HepG2 (cell line): ENCODE data around the gene CACNG1. TPM values are rescaled to one million over a fixed set of nuclear protein-coding genes. Genes with fewer than 3 reads are reported as not detected.

Experiments
- ATAC-seq: fragments of 200-7000 bp; cut with Tn5 transposase; 3 replicates; pipeline ENCODE4 v1.9.1; 2020; ENCODE audit warnings: mild to moderate bottlenecking, moderate library complexity
- BruUV-seq: library from RNA; stranded (reverse); fragments of 400-500 nt; replicated peaks from 2 replicates; lab custom pipeline; 2021; lab: Mats Ljungman, UMichigan
- CTCF ChIA-PET: fragments of 300-600 bp; formaldehyde crosslinking; extraction: SDS; loops from one replicate; lab custom pipeline; 2021; ENCODE audit warnings: low total read pairs, inconsistent platforms, low intra/inter-chr PET ratio; lab: Yijun Ruan, JAX
- POLR2A ChIA-PET: fragments of 350-600 bp; sonication (Branson Sonifier 250); formaldehyde crosslinking; loops from one replicate; lab custom pipeline; 2020; ENCODE audit warnings: antibody characterized with exemption, inconsistent platforms; lab: Yijun Ruan, JAX
- DNase-seq: peaks from one replicate; pipeline ENCODE4 v3.0.0-alpha.2; 2015; ENCODE audit warnings: low spot score
- FAIRE-seq: peaks from 3 replicates; lab custom pipeline; 2011; peaks lifted over from hg19 to GRCh38; lab: Jason Lieb, UNC
- H2AFZ ChIP-seq: one replicate; pipeline ENCODE4 v1.6.1; 2011; ENCODE audit warnings: low read length, inconsistent platforms
- H3K27ac ChIP-seq: fragments of 300-600 bp; 3 replicates; pipeline ENCODE4 v1.8.0; 2011; ENCODE audit warnings: mixed run types, mild to moderate bottlenecking, mixed read lengths, low read length, inconsistent platforms; ENCODE audit not compliant: insufficient read depth; ENCODE audit errors: extremely low read length
- H3K27me3 ChIP-seq, 2 experiments: fragments of 200-600 bp in 1 of 2; 2 replicates in 1 of 2; 3 replicates in 1 of 2; pipeline versions ENCODE4 v1.6.0 to v1.8.0; 2011; ENCODE audit warnings: low read length in 2 of 2, mild to moderate bottlenecking in 2 of 2, moderate library complexity in 2 of 2, inconsistent platforms in 1 of 2; ENCODE audit not compliant: insufficient read depth in 2 of 2, control insufficient read depth in 1 of 2
- H3K36me3 ChIP-seq, 2 experiments: fragments of 200-600 bp in 1 of 2; replicated peaks in 1 of 2; 2 replicates in 1 of 2; 3 replicates in 1 of 2; pipeline versions ENCODE4 v1.5.1 to v1.8.0; 2011; ENCODE audit warnings: low read length in 2 of 2, inconsistent platforms in 1 of 2; ENCODE audit not compliant: insufficient read depth in 2 of 2, control insufficient read depth in 1 of 2
- H3K4me1 ChIP-seq: 2 replicates; pipeline ENCODE4 v1.5.1; 2012; ENCODE audit warnings: low read length, inconsistent platforms; ENCODE audit not compliant: insufficient read depth
- H3K4me2 ChIP-seq: 2 replicates; pipeline ENCODE4 v1.6.0; 2011; ENCODE audit warnings: low read depth, low read length, inconsistent platforms
- H3K4me3 ChIP-seq, 3 experiments: fragments of 200-600 bp in 1 of 3; sonication (generic), shearing (Covaris generic) in 1 of 3; replicated peaks in 1 of 3; 2 replicates each; pipeline ENCODE4 v1.5.1; 2011 to 2016; ENCODE audit warnings: low read length in 3 of 3, inconsistent platforms in 2 of 3, low read depth in 2 of 3, mild to moderate bottlenecking in 2 of 3, control low read depth in 1 of 3, mixed read lengths in 1 of 3; ENCODE audit not compliant: insufficient read depth in 1 of 3
- H3K79me2 ChIP-seq: one replicate; pipeline ENCODE4 v1.6.1; 2011; ENCODE audit warnings: low read length, inconsistent platforms; ENCODE audit not compliant: insufficient read depth
- H3K9ac ChIP-seq: 2 replicates; pipeline ENCODE4 v1.6.0; 2011; ENCODE audit warnings: mild to moderate bottlenecking, low read depth, low read length, inconsistent platforms; ENCODE audit not compliant: insufficient read depth
- H3K9me3 ChIP-seq: 2 replicates; pipeline ENCODE4 v1.5.1; 2012; ENCODE audit warnings: mild to moderate bottlenecking, low read length
- H4K20me1 ChIP-seq: 2 replicates; pipeline ENCODE4 v1.6.0; 2011; ENCODE audit warnings: inconsistent platforms, mild to moderate bottlenecking, low read length, moderate library complexity; ENCODE audit not compliant: insufficient read depth
- ATF7 ChIP-seq, 2 experiments: fragments of 450-650 bp in 1 of 2; sonication (generic) in 1 of 2; formaldehyde crosslinking in 1 of 2; IDR thresholded peaks; 2 replicates each; pipeline versions ENCODE4 v1.4.0 to v1.6.1; 2016 to 2020; ENCODE audit warnings: antibody characterized with exemption in 1 of 2, mild to moderate bottlenecking in 1 of 2, missing genetic modification reagents in 1 of 2
- BCL6 ChIP-seq: IDR thresholded peaks from 2 replicates; pipeline ENCODE4 v1.6.1; 2016; ENCODE audit warnings: missing genetic modification reagents, missing compliant biosample characterization
- BRD4 ChIP-seq: sonication (generic); formaldehyde crosslinking; IDR thresholded peaks from 2 replicates; pipeline ENCODE4 v1.4.0; 2020; ENCODE audit warnings: missing genetic modification reagents
- CEBPB ChIP-seq: IDR thresholded peaks from 2 replicates; pipeline ENCODE4 v1.6.1; 2011; ENCODE audit warnings: low read depth, low read length, improper control_type of control experiment, borderline replicate concordance
- CREB1 ChIP-seq, 2 experiments: fragments of 450-650 bp in 1 of 2; IDR thresholded peaks; 2 replicates each; pipeline ENCODE4 v1.6.1; 2016 to 2017; ENCODE audit warnings: control low read depth in 1 of 2, mild to moderate bottlenecking in 1 of 2, missing compliant biosample characterization in 1 of 2, missing genetic modification characterization in 1 of 2
- GATA4 ChIP-seq: sonication (generic); IDR thresholded peaks from 2 replicates; pipeline ENCODE4 v1.6.1; 2016; ENCODE audit warnings: antibody characterized with exemption, low read depth, borderline replicate concordance
- HDAC2 ChIP-seq: sonication (generic); formaldehyde crosslinking; IDR thresholded peaks from 2 replicates; pipeline ENCODE4 v1.4.0; 2020; ENCODE audit warnings: missing genetic modification reagents
- JUN ChIP-seq: sonication (generic); formaldehyde crosslinking; IDR thresholded peaks from 2 replicates; pipeline ENCODE4 v1.4.0; 2020; ENCODE audit warnings: mild to moderate bottlenecking, missing genetic modification reagents
- MYNN ChIP-seq: sonication (generic); formaldehyde crosslinking; IDR thresholded peaks from 2 replicates; pipeline ENCODE4 v1.4.0; 2020; ENCODE audit warnings: mild to moderate bottlenecking, low read depth, missing genetic modification reagents
- NFIC ChIP-seq: IDR thresholded peaks from 2 replicates; pipeline ENCODE4 v1.6.1; 2012; ENCODE audit warnings: mild to moderate bottlenecking, low read length, inconsistent platforms
- TBP ChIP-seq: sonication (generic); formaldehyde crosslinking; IDR thresholded peaks from 2 replicates; pipeline ENCODE4 v1.5.0; 2020; ENCODE audit warnings: missing genetic modification reagents
- TEAD2 ChIP-seq: sonication (generic); formaldehyde crosslinking; IDR thresholded peaks from 2 replicates; pipeline ENCODE4 v1.9.0; 2021; ENCODE audit warnings: missing genetic modification reagents
- U2AF1 ChIP-seq: fragments of 200-400 bp; formaldehyde crosslinking; optimal IDR thresholded peaks from 2 replicates; pipeline ENCODE3; 2017; ENCODE audit warnings: mild to moderate bottlenecking, low read depth, low read length
- ZBTB25 ChIP-seq: IDR thresholded peaks from 2 replicates; pipeline ENCODE4 v1.6.1; 2018; ENCODE audit warnings: missing genetic modification reagents
- ZNF703 ChIP-seq: sonication (generic); formaldehyde crosslinking; IDR thresholded peaks from 2 replicates; pipeline ENCODE4 v1.5.1; 2020; ENCODE audit warnings: missing genetic modification reagents, mild to moderate bottlenecking, moderate library complexity, borderline replicate concordance
- ZNF724P ChIP-seq: sonication (generic); formaldehyde crosslinking; IDR thresholded peaks from 2 replicates; pipeline ENCODE4 v1.8.0; 2022; ENCODE audit warnings: missing genetic modification reagents, borderline replicate concordance
- ZNF766 ChIP-seq: sonication (generic); formaldehyde crosslinking; IDR thresholded peaks from 2 replicates; pipeline ENCODE4 v1.5.0; 2020; ENCODE audit warnings: missing genetic modification reagents, borderline replicate concordance
- ZNF841 ChIP-seq: sonication (generic); formaldehyde crosslinking; IDR thresholded peaks from 2 replicates; pipeline ENCODE4 v1.8.1; 2023; ENCODE audit warnings: missing genetic modification reagents, borderline replicate concordance
- WGBS: methylation state at CpG from one replicate; pipeline ENCODE4 v1.1.6; 2017; ENCODE audit warnings: low lambda C conversion rate; 5-methylcytosine and 5-hydroxymethylcytosine counted together
- in situ Hi-C: cut with HindIII; loops from 2 replicates; pipeline ENCODE4 v1.10.0; 2017; ENCODE audit warnings: low pct_unique_long_range_greater_than_20kb; ENCODE audit not compliant: extremely low pct_ligation_motif_present
- intact Hi-C: fragments of 100-400 bp; cut with micrococcal nuclease; formaldehyde crosslinking; loops from one replicate; pipeline ENCODE4 v1.10.0; 2022; ENCODE audit not compliant: unreplicated experiment
- polyA plus RNA-seq, 8 experiments: library from polyadenylated mRNA; depleted of rRNA in 3 of 8; stranded (reverse) in 7 of 8; unstranded in 1 of 8; fragments of >200 nt; fragmentation: Illumina TruSeq in 4 of 8; extraction: Trizol in 4 of 8; gene quantifications; 2 replicates each; pipeline versions ENCODE4 v1.2.1 to v1.2.3, GENCODE V29; 2011 to 2016; ENCODE audit warnings: low read depth in 4 of 8, missing spikeins in 1 of 8, mixed read lengths in 1 of 8; ENCODE audit not compliant: insufficient read depth in 1 of 8
- total RNA-seq, 5 experiments: library from RNA; depleted of rRNA; stranded (reverse); fragments of >200 nt; fragmentation: Illumina TruSeq; extraction: Trizol; gene quantifications; 2 replicates each; pipeline ENCODE4 v1.2.3, GENCODE V29; 2016; ENCODE audit warnings: low read depth in 1 of 5
- TF ChIP-seq, protein P1 (sequence below): sonication (generic); formaldehyde crosslinking; IDR thresholded peaks from 2 replicates; pipeline ENCODE4 v1.8.1; 2023; ENCODE audit warnings: mild to moderate bottlenecking, moderate library complexity, missing genetic modification reagents

The CACNG1 gene
- total and polyA plus RNA-seq, 2 of the 13 experiments (the other 11 are each of a cell fraction or from before 2014, with no cell fraction given): not detected

- ATAC-seq: no peak
- intact Hi-C loops (no loop called here), in situ Hi-C loops (no loop called here)
- no peak overlapping the region for H3K27ac ChIP-seq
- no peak for DNase-seq
- H3K9ac ChIP-seq: no peak overlapping the region
- peaks cover 10 to 39% of the 10 kb centered on the region in 2 experiments; a peak in 3 of 5 replicates for H3K27me3 ChIP-seq
- no peaks in the 10 kb centered on the region for H3K36me3 ChIP-seq
- H3K79me2 ChIP-seq: no peaks in the 10 kb centered on the region
- ChIA-PET CTCF (no interaction called here), POLR2A (no interaction called here)
- WGBS: 53% methylated on average over 14 of the region's 14 CpGs
- H3K4me3 ChIP-seq: no peak overlapping the region
- FAIRE-seq: no peak
- no peaks in the 10 kb centered on the region for H4K20me1 ChIP-seq
- no peaks in the 10 kb centered on the region for H3K9me3 ChIP-seq
- no peaks in the 10 kb centered on the region for H3K4me1 ChIP-seq
- no peak overlapping the region for H2AFZ ChIP-seq
- no peak overlapping the region for H3K4me2 ChIP-seq
- TF ChIP-seq JUN (CRISPR knock-in tag) (no peak), ATF7 (IDR thresholded peaks at IDR 0.05) (peak; percentile 96), ATF7 (CRISPR knock-in tag; IDR thresholded peaks at IDR 0.05) (no peak), CREB1 (IDR thresholded peaks at IDR 0.05) (peak; percentile 68), CREB1 (CRISPR knock-in tag; IDR thresholded peaks at IDR 0.05) (no peak), TEAD2 (CRISPR knock-in tag) (no peak)
- TF ChIP-seq, all 625 proteins: peak for 2
- BruUV-seq: no TSS peak
Observed at GRCh38 chr17:67032382-67032781, 12.0 kb upstream of the CACNG1 start.

DNA sequence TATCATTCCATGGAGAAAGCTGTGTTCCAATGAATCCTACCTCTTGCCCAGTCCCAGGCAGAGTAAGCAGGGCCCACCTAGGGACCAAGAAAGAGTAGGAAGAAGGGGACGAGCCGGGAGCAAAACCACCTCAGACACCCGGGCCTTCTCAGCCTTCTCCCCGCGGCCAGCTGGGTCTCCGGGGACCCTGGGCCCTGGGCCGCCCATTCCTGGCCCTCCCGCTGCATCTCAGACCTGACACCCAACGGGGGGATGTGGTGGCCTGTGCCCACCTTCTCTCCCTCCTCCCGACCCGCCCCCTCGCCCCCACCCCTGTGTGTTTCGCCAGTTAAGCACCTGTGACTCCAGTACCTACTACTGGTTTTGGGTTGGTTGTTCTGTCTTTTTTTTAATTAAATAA is 11.4 kb upstream of the CACNG1 start:
- no peaks in the 10 kb centered on the region for H3K4me1 ChIP-seq
- no peak overlapping the region for H3K9ac ChIP-seq
- FAIRE-seq (no peak), ATAC-seq (no peak), DNase-seq (no peak)
- H3K36me3 ChIP-seq: no peaks in the 10 kb centered on the region
- no peak overlapping the region for H3K27ac ChIP-seq
- H2AFZ ChIP-seq: no peak overlapping the region
- H3K27me3 ChIP-seq: peaks cover 10 to 39% of the 10 kb centered on the region in 2 experiments; a peak in 3 of 5 replicates
- CTCF ChIA-PET: no interaction called here
- H4K20me1 ChIP-seq: no peaks in the 10 kb centered on the region
- H3K4me3 ChIP-seq: no peak overlapping the region
- POLR2A ChIA-PET: no interaction called here
- in situ Hi-C loops (no loop called here), intact Hi-C loops (loop anchor here (1.0 kb wide), 1 partner anchor 18 kb away; no protein-coding TSS in a partner anchor)
- no peak overlapping the region for H3K4me2 ChIP-seq
- 20% methylated on average over 11 of the region's 13 CpGs for WGBS
- no TSS peak for BruUV-seq
- H3K9me3 ChIP-seq: no peaks in the 10 kb centered on the region
- no peaks in the 10 kb centered on the region for H3K79me2 ChIP-seq
- TF ChIP-seq GATA4: no peak
- TF ChIP-seq ZNF703: no peak
- TF ChIP-seq BRD4: no peak
- TF ChIP-seq CEBPB: no peak
- TF ChIP-seq, protein P1, sequence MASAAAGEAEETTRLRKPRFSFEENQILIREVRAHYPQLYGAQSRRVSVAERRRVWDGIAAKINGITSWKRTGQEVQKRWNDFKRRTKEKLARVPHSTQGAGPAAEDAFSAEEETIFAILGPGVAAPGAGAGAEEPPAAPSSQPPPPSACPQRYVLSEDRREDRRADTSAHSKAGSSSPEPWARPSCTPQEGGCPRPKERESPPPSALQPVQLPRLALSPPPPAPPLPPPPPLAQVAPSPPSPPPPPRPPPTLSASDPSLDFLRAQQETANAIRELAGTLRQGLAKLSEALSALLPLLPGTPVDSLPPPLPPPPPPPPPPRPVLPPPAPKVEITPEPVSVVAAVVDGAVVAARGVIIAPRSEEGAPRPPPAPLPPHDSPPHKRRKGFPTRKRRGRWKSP: no peak
- TF ChIP-seq ZBTB25 (CRISPR knock-in tag): no peak
- no peak for TF ChIP-seq HDAC2 (CRISPR knock-in tag)
- TF ChIP-seq U2AF1: no peak
- TF ChIP-seq MYNN: no peak
- TF ChIP-seq BCL6: no peak
- no peak for TF ChIP-seq ZNF841 (CRISPR knock-in tag)
- no peak for TF ChIP-seq ZNF766 (CRISPR knock-in tag)
- TF ChIP-seq TBP (CRISPR knock-in tag): no peak
- no peak for TF ChIP-seq ZNF724P (CRISPR knock-in tag)
- TF ChIP-seq NFIC: no peak
